ENCODE data around the gene ANO7.
"Not testable (repeated sequence)": the region's sequence is repeated elsewhere in the genome, so short reads cannot be mapped to it uniquely, and the experiment has no call there.

The ANO7 gene

GRCh38 chr2:241191081-241191480 is 2.6 kb downstream of the ANO7 start:
- DNase-seq = no peak

GRCh38 chr2:241193271-241193670 is 4.8 kb downstream of the ANO7 start:
- DNase-seq = no peak

GRCh38 chr2:241194811-241195210 is 6.3 kb downstream of the ANO7 start:
- no peak for DNase-seq

- no peak for DNase-seq
Measured at GRCh38 chr2:241195506-241196130, 7.1 kb downstream of the ANO7 start.

- not testable (repeated sequence) for DNase-seq
Measured at GRCh38 chr2:241197246-241197645, 8.8 kb downstream of the ANO7 start.

- DNase-seq = no peak
Measured at GRCh38 chr2:241197947-241198346, 9.5 kb downstream of the ANO7 start.

GRCh38 chr2:241198381-241199279 is 10.2 kb downstream of the ANO7 start:
- DNase-seq = no peak

- DNase-seq = no peak
Measured at GRCh38 chr2:241199286-241199685, 10.8 kb downstream of the ANO7 start.

- no peak for DNase-seq
Measured at GRCh38 chr2:241199897-241200821, 11.7 kb downstream of the ANO7 start.

GRCh38 chr2:241200822-241201395 is 12.4 kb downstream of the ANO7 start:
- DNase-seq = no peak

- DNase-seq = no peak
Measured at GRCh38 chr2:241201445-241202267, 13.2 kb downstream of the ANO7 start.

GRCh38 chr2:241202268-241202585 is 13.8 kb downstream of the ANO7 start:
- no peak for DNase-seq

GRCh38 chr2:241202681-241203080 is 14.2 kb downstream of the ANO7 start:
- DNase-seq = no peak

- DNase-seq = no peak
Measured at GRCh38 chr2:241203218-241204009, 14.9 kb downstream of the ANO7 start.

GRCh38 chr2:241204010-241204384 is 15.5 kb downstream of the ANO7 start:
- no peak for DNase-seq

GRCh38 chr2:241204490-241204889 is 16.0 kb downstream of the ANO7 start:
- DNase-seq = no peak

- DNase-seq = no peak
Measured at GRCh38 chr2:241205086-241205485, 16.6 kb downstream of the ANO7 start.

GRCh38 chr2:241207151-241207550 is 18.7 kb downstream of the ANO7 start:
- DNase-seq = no peak

GRCh38 chr2:241207641-241208040 is 19.2 kb downstream of the ANO7 start:
- no peak for DNase-seq

GRCh38 chr2:241208058-241208457 is 19.6 kb downstream of the ANO7 start:
- no peak for DNase-seq

GRCh38 chr2:241209271-241209670 is 20.8 kb downstream of the ANO7 start:
- DNase-seq = no peak

Measured in NCI-H1092 (cell line).